Mucosa of stomach (tissue), 1 donor: ENCODE measurements around the gene TPRA1.

Experiments used
- H3K27me3 ChIP-seq: one replicate; pipeline ENCODE4 v1.7.0; 2013; ENCODE audit warnings: mild to moderate bottlenecking, low read length; ENCODE audit not compliant: control insufficient read depth, insufficient read depth
- H3K36me3 ChIP-seq: one replicate; pipeline ENCODE4 v1.7.0; 2013; ENCODE audit warnings: low read length; ENCODE audit not compliant: control insufficient read depth, insufficient read depth
- H3K4me1 ChIP-seq: one replicate; pipeline ENCODE4 v1.7.0; 2013; ENCODE audit warnings: mild to moderate bottlenecking, low read length; ENCODE audit not compliant: control insufficient read depth, insufficient read depth
- H3K4me3 ChIP-seq: one replicate; pipeline ENCODE4 v1.7.0; 2013; ENCODE audit warnings: low read length
- H3K9ac ChIP-seq: one replicate; pipeline ENCODE4 v1.7.0; 2013; ENCODE audit warnings: mild to moderate bottlenecking, low read length, moderate library complexity
- H3K9me3 ChIP-seq: one replicate; pipeline ENCODE4 v1.7.0; 2013; ENCODE audit warnings: mild to moderate bottlenecking, low read length, moderate library complexity; ENCODE audit not compliant: control insufficient read depth
- donor health status: Pancreatic carcinoma.

Gene TPRA1

GRCh38 chr3:127590593-127591465, at the start of gene TPRA1:
Gene TPRA1 (minus strand): TSS chr3:127590733. CDS start chr3:127580146, 10,587 bp downstream.
- peak within 1 kb of the TSS; percentile 87 for H3K9ac ChIP-seq
- H3K36me3 ChIP-seq: no peaks in the 10 kb centered on the region
- H3K27me3 ChIP-seq: no peaks in the 10 kb centered on the region
- no peaks in the 10 kb centered on the region for H3K9me3 ChIP-seq
- peaks cover 27% of the 10 kb centered on the region for H3K4me1 ChIP-seq
- peak within 1 kb of the TSS; percentile 97 for H3K4me3 ChIP-seq

- Histone ChIP-seq H3K4me1 (no peaks in the 10 kb centered on the region), H3K36me3 (no peaks in the 10 kb centered on the region), H3K9ac (no peak overlapping the region), H3K4me3 (no peak overlapping the region), H3K9me3 (no peaks in the 10 kb centered on the region), H3K27me3 (no peaks in the 10 kb centered on the region)
Measured at GRCh38 chr3:127640042-127640355, 49.5 kb upstream of the TPRA1 start.

- H3K4me1 ChIP-seq: no peaks in the 10 kb centered on the region
- H3K9me3 ChIP-seq: no peaks in the 10 kb centered on the region
- no peaks in the 10 kb centered on the region for H3K27me3 ChIP-seq
- H3K36me3 ChIP-seq: no peaks in the 10 kb centered on the region
- no peak overlapping the region for H3K9ac ChIP-seq
- no peak overlapping the region for H3K4me3 ChIP-seq
Measured at GRCh38 chr3:127639173-127640041, 48.9 kb upstream of the TPRA1 start.

- no peaks in the 10 kb centered on the region for H3K36me3 ChIP-seq
- H3K4me1 ChIP-seq: no peaks in the 10 kb centered on the region
- no peaks in the 10 kb centered on the region for H3K27me3 ChIP-seq
- no peaks in the 10 kb centered on the region for H3K9me3 ChIP-seq
- no peak overlapping the region for H3K4me3 ChIP-seq
- H3K9ac ChIP-seq: no peak overlapping the region
Measured at GRCh38 chr3:127637971-127638370, 47.4 kb upstream of the TPRA1 start.

- H3K27me3 ChIP-seq: no peaks in the 10 kb centered on the region
- H3K9ac ChIP-seq: no peak overlapping the region
- H3K9me3 ChIP-seq: no peaks in the 10 kb centered on the region
- no peaks in the 10 kb centered on the region for H3K36me3 ChIP-seq
- H3K4me3 ChIP-seq: no peak overlapping the region
- H3K4me1 ChIP-seq: no peaks in the 10 kb centered on the region
Measured at GRCh38 chr3:127637546-127637945, 47.0 kb upstream of the TPRA1 start.

- H3K27me3 ChIP-seq: peaks cover 5% of the 10 kb centered on the region
- no peaks in the 10 kb centered on the region for H3K9me3 ChIP-seq
- H3K4me3 ChIP-seq: no peak overlapping the region
- H3K4me1 ChIP-seq: peaks cover 9% of the 10 kb centered on the region
- H3K9ac ChIP-seq: no peak overlapping the region
- H3K36me3 ChIP-seq: no peaks in the 10 kb centered on the region
Measured at GRCh38 chr3:127634653-127635052, 44.1 kb upstream of the TPRA1 start.

- Histone ChIP-seq H3K4me1 (peaks cover 12% of the 10 kb centered on the region), H3K27me3 (peaks cover 12% of the 10 kb centered on the region), H3K4me3 (no peak overlapping the region), H3K9me3 (no peaks in the 10 kb centered on the region), H3K9ac (no peak overlapping the region), H3K36me3 (no peaks in the 10 kb centered on the region)
Measured at GRCh38 chr3:127632035-127632820, 41.7 kb upstream of the TPRA1 start.

GRCh38 chr3:127630811-127631714, 40.5 kb upstream of the TPRA1 start:
- H3K4me3 ChIP-seq: no peak overlapping the region
- H3K36me3 ChIP-seq: no peaks in the 10 kb centered on the region
- H3K27me3 ChIP-seq: peaks cover 12% of the 10 kb centered on the region
- no peak overlapping the region for H3K9ac ChIP-seq
- H3K9me3 ChIP-seq: no peaks in the 10 kb centered on the region
- peaks cover 12% of the 10 kb centered on the region for H3K4me1 ChIP-seq

- peak overlapping the region; percentile 31 for H3K4me3 ChIP-seq
- H3K4me1 ChIP-seq: peaks cover 12% of the 10 kb centered on the region
- no peaks in the 10 kb centered on the region for H3K9me3 ChIP-seq
- no peaks in the 10 kb centered on the region for H3K36me3 ChIP-seq
- H3K27me3 ChIP-seq: peaks cover 12% of the 10 kb centered on the region
- peak overlapping the region; percentile 43 for H3K9ac ChIP-seq
Measured at GRCh38 chr3:127629467-127630403, 39.2 kb upstream of the TPRA1 start.

GRCh38 chr3:127628788-127629466, 38.4 kb upstream of the TPRA1 start, which contains the start of gene PODXL2:
Gene PODXL2 (plus strand): TSS chr3:127629185. CDS start chr3:127629220, 35 bp downstream.
- no peaks in the 10 kb centered on the region for H3K9me3 ChIP-seq
- peak within 1 kb of the TSS; percentile 43 for H3K9ac ChIP-seq

More at GRCh38 chr3:127628788-127629466, 38.4 kb upstream of the TPRA1 start, which contains the start of gene PODXL2:
- peak within 1 kb of the TSS; percentile 31 for H3K4me3 ChIP-seq
- no peaks in the 10 kb centered on the region for H3K36me3 ChIP-seq
- peaks cover 12% of the 10 kb centered on the region for H3K27me3 ChIP-seq
- peaks cover 12% of the 10 kb centered on the region for H3K4me1 ChIP-seq
